GM12878 (cell line): ENCODE measurements around the gene MEIOSIN. TPM values are rescaled to one million over a fixed set of nuclear protein-coding genes. Genes with fewer than 3 reads are reported as not detected.

Experiments
- ATF7 ChIP-seq: fragments of 450-650 bp; IDR thresholded peaks from 2 replicates; pipeline ENCODE4 v1.6.1; 2016; ENCODE audit warnings: low read depth, mild to moderate bottlenecking
- BHLHE40 ChIP-seq, 2 experiments: fragments of 450-650 bp in 1 of 2; IDR thresholded peaks; 2 replicates each; pipeline ENCODE4 v1.6.1; 2011 to 2017; ENCODE audit warnings: low read depth in 2 of 2, borderline replicate concordance in 1 of 2, improper control_type of control experiment in 1 of 2, low read length in 1 of 2, mild to moderate bottlenecking in 1 of 2
- CREB1 ChIP-seq: IDR thresholded peaks from 2 replicates; pipeline ENCODE4 v1.6.1; 2012; ENCODE audit warnings: low read depth, mild to moderate bottlenecking, inconsistent platforms
- CTCF ChIP-seq, 3 experiments: IDR thresholded peaks in 2 of 3; conservative IDR thresholded peaks in 1 of 3; 2 replicates each; pipeline ENCODE4 v1.5.1; 2011; ENCODE audit warnings: low read depth in 3 of 3, low read length in 3 of 3, mild to moderate bottlenecking in 3 of 3, control low read depth in 2 of 3, moderate library complexity in 2 of 3, inconsistent platforms in 1 of 3, mixed read lengths in 1 of 3; ENCODE audit not compliant: control insufficient read depth in 2 of 3, insufficient read depth in 1 of 3; ENCODE audit errors: extremely low read depth in 1 of 3
- DPF2 ChIP-seq: fragments of 450-650 bp; IDR thresholded peaks from 2 replicates; pipeline ENCODE4 v1.6.1; 2017; ENCODE audit warnings: mild to moderate bottlenecking
- EGR1 ChIP-seq, 2 experiments: IDR thresholded peaks; 1 replicate in 1 of 2; 2 replicates in 1 of 2; pipeline ENCODE4 v1.6.1; 2011 to 2012; ENCODE audit warnings: low read depth in 2 of 2, low read length in 2 of 2, borderline replicate concordance in 1 of 2, mild to moderate bottlenecking in 1 of 2, moderate library complexity in 1 of 2
- FOXK2 ChIP-seq: fragments of 450-650 bp; IDR thresholded peaks from 2 replicates; pipeline ENCODE4 v1.6.1; 2017; ENCODE audit warnings: mild to moderate bottlenecking, moderate library complexity
- HCFC1 ChIP-seq: fragments of 150-350 bp; IDR thresholded peaks from 2 replicates; pipeline ENCODE4 v1.6.1; 2014; ENCODE audit warnings: low read length
- IKZF1 ChIP-seq: fragments of 450-650 bp; conservative IDR thresholded peaks from 2 replicates; pipeline ENCODE4 v1.6.1; 2017; ENCODE audit warnings: antibody characterized with exemption, mild to moderate bottlenecking
- IKZF2 ChIP-seq, 2 experiments: fragments of 450-650 bp; IDR thresholded peaks; 2 replicates each; pipeline ENCODE4 v1.6.1; 2017; ENCODE audit warnings: mild to moderate bottlenecking in 2 of 2, moderate library complexity in 2 of 2
- LARP7 ChIP-seq: fragments of 450-650 bp; IDR thresholded peaks from 2 replicates; pipeline ENCODE4 v1.6.1; 2017; ENCODE audit warnings: mild to moderate bottlenecking
- MAX ChIP-seq: IDR thresholded peaks from 2 replicates; pipeline ENCODE4 v1.6.1; 2012; ENCODE audit warnings: low read depth, low read length, improper control_type of control experiment
- NFYB ChIP-seq: IDR thresholded peaks from 2 replicates; pipeline ENCODE4 v1.6.1; 2011; ENCODE audit warnings: low read depth, mild to moderate bottlenecking, low read length, improper control_type of control experiment, moderate library complexity; ENCODE audit not compliant: insufficient read depth
- NRF1 ChIP-seq: conservative IDR thresholded peaks from 2 replicates; pipeline ENCODE4 v1.6.1; 2011; ENCODE audit warnings: mild to moderate bottlenecking, low read depth, low read length, improper control_type of control experiment
- PKNOX1 ChIP-seq: fragments of 450-650 bp; IDR thresholded peaks from 2 replicates; pipeline ENCODE4 v1.6.1; 2016; ENCODE audit warnings: mild to moderate bottlenecking
- POLR2A ChIP-seq: IDR thresholded peaks from 2 replicates; pipeline ENCODE4 v1.6.1; 2011; ENCODE audit warnings: low read depth, mild to moderate bottlenecking, low read length
- POLR2AphosphoS2 ChIP-seq: IDR thresholded peaks from 2 replicates; pipeline ENCODE4 v1.6.1; 2011; ENCODE audit warnings: low read depth, mild to moderate bottlenecking, low read length, improper control_type of control experiment, moderate library complexity
- POLR2AphosphoS5 ChIP-seq: IDR thresholded peaks from 2 replicates; pipeline ENCODE4 v1.6.1; 2011; ENCODE audit warnings: mild to moderate bottlenecking, low read length, inconsistent platforms
- RAD21 ChIP-seq: IDR thresholded peaks from 2 replicates; pipeline ENCODE4 v1.6.1; 2011; ENCODE audit warnings: mild to moderate bottlenecking, low read depth, low read length, moderate library complexity; ENCODE audit not compliant: insufficient read depth
- RELB ChIP-seq: fragments of 450-650 bp; IDR thresholded peaks from 2 replicates; pipeline ENCODE4 v1.6.1; 2017; ENCODE audit warnings: low read depth, mild to moderate bottlenecking, moderate library complexity
- SIN3A ChIP-seq: IDR thresholded peaks from 2 replicates; pipeline ENCODE4 v1.6.1; 2012; ENCODE audit warnings: low read depth, low read length, improper control_type of control experiment
- SMARCA5 ChIP-seq: fragments of 450-650 bp; IDR thresholded peaks from 2 replicates; pipeline ENCODE4 v1.6.1; 2017; ENCODE audit warnings: mild to moderate bottlenecking
- SMC3 ChIP-seq: IDR thresholded peaks from 2 replicates; pipeline ENCODE4 v1.6.1; 2011; ENCODE audit warnings: low read length, improper control_type of control experiment, borderline replicate concordance
- SRF ChIP-seq, 2 experiments: IDR thresholded peaks; 2 replicates each; pipeline ENCODE4 v1.6.1; 2011; ENCODE audit warnings: low read depth in 2 of 2, low read length in 2 of 2, mild to moderate bottlenecking in 1 of 2, moderate library complexity in 1 of 2
- TCF12 ChIP-seq: IDR thresholded peaks from 2 replicates; pipeline ENCODE4 v1.6.1; 2011; ENCODE audit warnings: low read depth, mild to moderate bottlenecking, low read length
- YY1 ChIP-seq: IDR thresholded peaks from 2 replicates; pipeline ENCODE4 v1.6.1; 2011; ENCODE audit warnings: low read depth, mild to moderate bottlenecking, low read length
- polyA plus RNA-seq, 11 experiments: library from polyadenylated mRNA; depleted of rRNA in 4 of 11; unstranded in 6 of 11; stranded (reverse) in 5 of 11; fragments of >200 nt; fragmentation: Nextera tagmentation in 4 of 11; fragmentation: Illumina TruSeq in 1 of 11; extraction: Ambion mirVana in 4 of 11; extraction: Trizol in 1 of 11; gene quantifications; 1 replicate in 1 of 11; 2 replicates in 10 of 11; pipeline versions ENCODE4 v1.2.1 to v1.2.3, GENCODE V29; 2011 to 2016; ENCODE audit warnings: inconsistent platforms in 2 of 11, missing spikeins in 2 of 11, low read depth in 1 of 11
- total RNA-seq, 4 experiments: library from RNA; depleted of rRNA in 3 of 4; stranded (reverse); fragments of >200 nt in 3 of 4; fragmentation: Illumina TruSeq in 1 of 4; extraction: Trizol in 1 of 4; gene quantifications; 2 replicates each; pipeline versions ENCODE4 v1.2.1 to v1.2.3, GENCODE V29; 2013 to 2021

The MEIOSIN gene
- total and polyA plus RNA-seq, 10 of the 15 experiments (the other 5 are each of a cell fraction or from before 2014, with no cell fraction given) = 0.05 to 0.66 (median 0.14) TPM; not detected in 4

GRCh38 chr19:45770192-45771101, 37.2 kb downstream of the MEIOSIN start (continued):
- TF ChIP-seq RELB (0 out of 2 replicates have a peak, but pooled peaks have one; percentile 16), FOXK2 (peak; percentile 61; the same call in 1 of the 2 replicates), POLR2AphosphoS2 (no peak), IKZF1 (peak; percentile 59), CREB1 (peak; percentile 70), CTCF (IDR thresholded peaks at IDR 0.05 in 2 of 3, conservative IDR thresholded peaks at IDR 0.05 in 1 of 3; ENCODE audit: control insufficient read depth in 2 of 3, extremely low read depth in 1 of 3, insufficient read depth in 1 of 3, low read depth in 3 of 3, low read length in 3 of 3) (peak; percentile 86 to 95 (median 94)), POLR2A (peak; percentile 65; the same call in 1 of the 2 replicates), LARP7 (peak; percentile 50), PKNOX1 (peak; percentile 89), IKZF2 (IDR thresholded peaks at IDR 0.05) (0 out of 4 replicates have a peak, but pooled peaks of 1 of the 2 experiments have one; percentile 0), BHLHE40 (IDR thresholded peaks at IDR 0.05; ENCODE audit: borderline replicate concordance in 1 of 2, low read depth in 2 of 2, low read length in 1 of 2) (peak; percentile 78 to 95; a peak in 3 of 4 replicates), SMARCA5 (peak; percentile 64; the same call in 1 of the 2 replicates), ATF7 (no peak), EGR1 (IDR thresholded peaks at IDR 0.05; ENCODE audit: borderline replicate concordance in 1 of 2, low read depth in 2 of 2, low read length in 2 of 2) (peak in 1 of 2 experiments; percentile 77; a peak in 2 of 3 replicates), YY1 (peak; percentile 22; the same call in 1 of the 2 replicates), NRF1 (no peak), SIN3A (0 out of 2 replicates have a peak, but pooled peaks have one; percentile 28), NFYB (peak; percentile 95), MAX (peak; percentile 17; the same call in 1 of the 2 replicates), POLR2AphosphoS5 (0 out of 2 replicates have a peak, but pooled peaks have one; percentile 39), SRF (IDR thresholded peaks at IDR 0.05; ENCODE audit: low read depth in 2 of 2, low read length in 2 of 2) (peak in 1 of 2 experiments; percentile 55; a peak in 2 of 4 replicates), HCFC1 (no peak), DPF2 (0 out of 2 replicates have a peak, but pooled peaks have one; percentile 43), RAD21 (peak; percentile 74), TCF12 (peak; percentile 70; the same call in 1 of the 2 replicates), SMC3 (peak; percentile 39; the same call in 1 of the 2 replicates)
